Kidney tubule cell (primary cell): ENCODE results near the gene ARHGEF26.

Experiments used
- DNase-seq: peaks from one replicate; pipeline ENCODE4 v3.0.0-alpha.2; 2018; ENCODE audit warnings: low spot score

Gene ARHGEF26

DNA sequence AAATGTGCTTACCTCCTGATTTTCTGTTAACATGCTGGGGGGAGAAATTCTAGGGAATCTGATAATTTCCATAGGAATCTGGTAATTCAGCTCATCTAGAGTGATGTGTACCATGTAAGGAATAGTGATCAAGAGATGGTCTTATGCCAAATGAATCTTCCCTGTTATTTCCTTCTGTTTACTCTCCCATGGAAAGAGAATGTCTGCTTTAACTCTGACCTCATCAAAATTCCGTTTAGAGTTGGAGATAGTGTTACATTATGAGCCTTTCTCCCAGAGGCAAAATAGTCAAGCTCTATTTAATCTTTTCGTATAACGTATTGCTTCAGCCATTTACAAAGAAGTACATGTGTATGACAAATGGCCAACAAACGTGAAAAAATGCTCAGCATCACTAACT is 76.6 kb downstream of the ARHGEF26 start:
- DNase-seq, result no peak

DNA sequence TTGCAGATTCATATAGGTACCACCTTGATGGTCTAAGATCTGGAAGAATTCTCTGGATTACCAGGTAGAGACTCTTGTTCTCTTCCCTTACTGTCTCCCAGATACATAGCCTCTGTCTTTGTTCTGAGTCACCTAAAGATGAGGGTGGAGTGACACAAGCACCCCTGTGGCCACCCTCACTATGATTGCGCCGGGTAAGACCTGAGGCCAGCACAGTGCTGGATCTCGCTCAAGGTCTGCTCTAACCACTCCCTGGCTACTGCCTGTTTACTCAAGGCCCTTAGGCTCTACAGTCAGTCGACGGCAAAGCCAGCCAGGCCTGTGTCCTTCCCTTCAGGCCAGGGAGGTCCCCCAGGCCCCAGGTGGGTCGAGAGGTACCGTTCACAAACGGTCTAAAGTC is 88.3 kb downstream of the ARHGEF26 start:
- no peak for DNase-seq

GRCh38 chr3:154210986-154211385 is 89.8 kb downstream of the ARHGEF26 start:
- DNase-seq, result no peak

DNA sequence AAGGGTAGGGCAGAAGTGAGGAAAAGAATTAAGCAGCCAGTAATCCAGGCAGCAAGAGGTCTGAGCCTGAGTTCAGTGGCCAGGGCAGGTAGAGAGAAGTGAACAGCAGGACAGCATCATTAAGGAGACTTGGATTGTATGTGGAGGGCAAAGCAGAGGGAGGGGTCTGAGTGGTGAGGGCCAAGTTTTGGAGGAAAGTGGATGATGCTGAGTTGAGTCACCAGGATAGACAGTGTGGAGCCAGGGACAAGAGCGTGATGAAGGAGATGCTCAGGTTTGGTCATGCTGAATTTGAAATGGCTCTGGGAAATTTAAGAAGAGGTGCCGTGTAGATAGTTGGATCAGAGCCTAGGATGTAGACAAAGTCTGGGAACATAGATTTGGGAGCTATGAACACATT is 93.1 kb downstream of the ARHGEF26 start:
- DNase-seq, result no peak

DNA sequence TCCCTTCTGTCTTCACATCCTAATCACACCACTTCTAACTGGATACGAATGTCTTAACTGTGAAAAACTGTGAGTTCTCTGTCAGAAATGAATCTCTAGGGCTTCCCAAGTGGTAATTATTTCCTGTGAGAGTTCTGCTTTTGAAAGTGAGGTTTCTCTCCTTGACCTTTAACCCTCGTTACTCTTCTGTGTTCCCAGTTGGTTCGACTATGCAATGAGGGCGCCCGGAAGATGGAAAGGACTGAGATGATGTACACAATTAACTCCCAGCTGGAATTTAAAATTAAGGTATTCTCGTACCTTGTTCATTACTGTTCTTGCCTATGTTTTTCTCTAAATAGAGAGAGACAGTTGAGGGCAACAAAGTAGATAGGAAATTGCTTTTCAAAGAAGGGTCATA is 96.5 kb downstream of the ARHGEF26 start:
- no peak for DNase-seq

- no peak for DNase-seq
Measured at GRCh38 chr3:154218728-154219127, 97.5 kb downstream of the ARHGEF26 start.

- no peak for DNase-seq
Measured at GRCh38 chr3:154220462-154220861, 99.3 kb downstream of the ARHGEF26 start.

GRCh38 chr3:154223519-154223918 is 102.3 kb downstream of the ARHGEF26 start:
- no peak for DNase-seq

DNA sequence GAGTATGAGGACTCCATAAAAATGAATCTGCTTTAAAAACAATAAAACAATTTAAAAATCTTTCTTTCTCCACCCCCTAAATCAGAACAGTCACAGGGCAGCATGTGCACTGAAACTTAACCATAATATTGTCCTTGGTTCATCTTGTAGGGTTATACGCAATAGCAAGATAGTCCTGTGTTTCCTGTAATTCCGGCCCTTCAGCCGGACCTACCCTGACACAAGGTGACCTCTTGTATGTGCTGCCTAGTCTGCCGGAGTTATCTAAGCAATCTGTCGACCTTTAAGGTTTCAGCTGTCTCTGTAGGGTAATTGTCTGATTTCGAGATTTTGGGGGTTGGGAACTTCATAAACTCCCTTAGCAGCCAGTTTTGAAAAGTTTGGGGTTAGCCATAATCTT is 103.2 kb downstream of the ARHGEF26 start:
- DNase-seq, result no peak

- no peak for DNase-seq
Measured at GRCh38 chr3:154224866-154225265, 103.7 kb downstream of the ARHGEF26 start.

DNA sequence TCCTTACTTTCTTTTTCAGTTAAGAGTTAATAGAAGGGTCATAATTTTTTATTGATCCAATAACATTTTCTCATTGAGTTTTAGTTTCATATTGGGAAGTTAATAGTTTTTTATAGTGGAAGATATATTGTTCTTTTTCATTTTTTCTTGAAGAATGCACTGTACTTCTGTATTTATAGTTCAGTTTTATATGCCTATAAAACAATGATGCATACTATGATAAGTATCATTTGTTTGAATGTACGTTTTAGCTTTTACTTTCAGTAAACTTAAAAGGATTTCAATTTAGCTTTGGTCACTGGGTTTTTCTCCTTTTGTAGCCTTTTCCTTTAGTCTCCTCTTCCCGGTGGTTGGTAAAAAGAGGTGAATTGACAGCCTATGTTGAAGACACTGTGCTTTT is 104.3 kb downstream of the ARHGEF26 start:
- no peak for DNase-seq

DNA sequence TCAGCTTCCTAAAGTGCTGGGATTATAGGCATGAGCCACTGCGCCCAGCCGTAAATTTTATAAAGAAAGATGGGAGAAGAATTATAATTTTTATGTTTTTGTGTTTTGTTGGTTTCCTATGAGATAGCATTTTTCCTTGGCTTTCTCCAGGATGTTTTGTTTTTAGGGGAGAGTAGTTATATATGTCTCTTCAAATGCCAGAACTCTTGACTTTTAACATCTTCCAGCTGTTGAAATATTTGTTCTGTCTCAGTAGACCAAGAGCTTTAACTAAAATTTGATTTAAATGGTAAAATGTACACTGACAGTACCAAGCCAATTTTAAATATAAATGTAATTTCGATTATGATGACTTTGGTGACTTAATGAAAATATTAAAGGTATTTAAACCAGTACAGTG is 106.3 kb downstream of the ARHGEF26 start:
- no peak for DNase-seq

DNA sequence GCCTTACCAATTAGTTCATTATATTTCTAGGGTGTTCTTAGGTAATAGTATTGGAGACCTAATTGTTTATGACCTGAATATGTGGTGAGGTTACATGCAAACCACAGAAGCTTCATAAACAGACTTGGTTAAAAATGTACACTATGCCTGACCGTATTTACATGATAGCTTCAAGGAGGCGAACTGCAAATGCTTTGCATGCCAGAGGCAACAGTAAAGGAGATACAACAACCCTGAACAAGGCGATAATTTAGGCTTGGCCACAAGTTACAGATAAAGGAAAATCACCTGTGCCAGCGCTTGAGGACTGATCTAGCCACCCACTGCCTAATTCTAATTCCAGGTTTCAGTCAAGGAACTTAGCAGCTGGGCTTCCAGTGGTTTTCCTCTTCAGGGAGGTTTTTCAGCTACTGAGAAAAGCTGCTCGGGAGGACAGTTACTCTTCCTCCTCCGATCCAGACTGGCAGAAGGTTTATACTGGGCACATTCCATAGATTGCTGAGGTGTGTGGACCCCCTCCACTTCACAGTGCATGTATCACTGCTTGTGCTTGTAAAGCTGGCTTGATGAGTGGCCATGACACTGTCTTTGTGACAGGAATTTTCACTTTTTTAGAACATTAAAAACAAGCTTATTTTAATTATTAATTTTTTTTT is 107.5 kb downstream of the ARHGEF26 start:
- no peak for DNase-seq

GRCh38 chr3:154229217-154229590 is 108.0 kb downstream of the ARHGEF26 start:
- peak; percentile 6 for DNase-seq

- peak; percentile 73 for DNase-seq
Measured at GRCh38 chr3:154235330-154235729, 114.1 kb downstream of the ARHGEF26 start.

GRCh38 chr3:154236331-154236730 is 115.1 kb downstream of the ARHGEF26 start:
- DNase-seq, result no peak

- no peak for DNase-seq
Measured at GRCh38 chr3:154240235-154240634, 119.0 kb downstream of the ARHGEF26 start.

GRCh38 chr3:154241496-154241895 is 120.3 kb downstream of the ARHGEF26 start:
- DNase-seq, result no peak

DNA sequence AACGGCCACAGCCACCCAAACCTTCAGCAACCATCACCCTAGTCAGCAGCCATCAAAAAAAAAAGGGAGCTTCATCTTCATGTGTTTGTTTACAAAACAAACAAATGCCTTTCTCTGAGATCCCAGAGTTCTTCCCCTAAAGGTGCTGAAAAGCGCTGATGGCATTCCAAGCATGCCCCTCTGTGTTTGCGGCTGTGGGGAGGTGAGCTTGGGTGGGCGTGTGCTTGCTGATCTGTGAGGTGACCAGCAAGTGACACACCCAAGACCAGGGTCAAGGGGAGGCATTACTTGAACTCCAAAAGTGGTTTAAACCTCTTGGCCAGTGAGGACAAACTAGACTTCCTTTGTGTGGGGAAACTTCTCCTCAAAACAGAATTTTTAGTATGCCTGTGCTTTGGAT is 121.6 kb downstream of the ARHGEF26 start:
- no peak for DNase-seq

- DNase-seq, result peak; percentile 62
Measured at GRCh38 chr3:154243353-154243752, 122.2 kb downstream of the ARHGEF26 start.

DNA sequence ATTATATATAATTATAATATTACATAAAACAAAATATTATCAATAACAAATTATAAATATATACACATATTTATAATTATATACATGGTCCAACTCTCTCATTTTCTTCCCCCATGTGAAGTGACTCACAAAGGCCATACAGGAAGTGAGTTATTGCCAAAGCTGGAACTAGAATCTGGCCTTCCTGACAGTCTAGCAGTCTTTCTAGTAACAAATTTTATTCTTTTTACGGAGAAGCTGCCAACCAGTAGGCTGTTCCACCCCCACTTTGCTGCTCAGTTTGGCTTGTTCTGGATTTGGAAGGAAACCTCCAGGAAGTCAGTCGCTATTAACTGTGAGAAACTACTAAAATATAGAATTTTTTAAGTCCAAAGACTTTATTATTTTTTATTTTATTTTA is 123.5 kb downstream of the ARHGEF26 start:
- peak; percentile 31 for DNase-seq

DNA sequence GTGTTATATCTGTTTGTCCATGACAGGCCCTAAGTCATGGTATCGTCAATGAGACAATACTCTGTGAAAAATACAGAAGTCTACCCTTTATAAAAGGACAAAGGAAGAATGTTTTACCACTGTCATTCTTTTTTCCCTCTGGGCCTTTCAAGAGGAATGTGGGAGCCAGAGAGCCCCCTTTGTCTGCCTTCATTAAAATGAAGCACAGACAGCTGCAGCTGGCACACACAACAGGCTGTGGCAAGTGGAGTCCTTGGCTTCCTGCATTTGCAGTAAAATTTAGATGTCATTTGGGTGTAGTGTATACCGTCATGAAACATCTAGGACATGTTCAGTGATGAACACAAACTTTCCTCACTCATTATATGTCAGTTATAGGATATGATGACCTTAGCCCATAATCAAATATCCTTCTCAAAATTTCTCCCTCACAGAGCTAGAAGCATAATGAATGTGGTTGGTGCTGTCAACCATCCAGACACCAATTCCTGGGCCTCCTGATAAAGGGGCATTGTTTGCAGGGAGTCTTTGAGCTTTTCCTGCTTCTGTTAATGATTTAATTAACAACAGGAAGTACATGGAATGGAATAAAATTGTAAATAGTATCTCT is 126.7 kb downstream of the ARHGEF26 start:
- DNase-seq, result peak; percentile 16

- DNase-seq, result no peak
Measured at GRCh38 chr3:154250291-154250690, 129.1 kb downstream of the ARHGEF26 start.

- no peak for DNase-seq
Measured at GRCh38 chr3:154251610-154252009, 130.4 kb downstream of the ARHGEF26 start.
